ENCODE results near the gene EMILIN3. TPM values are rescaled to one million over a fixed set of nuclear protein-coding genes. Genes with fewer than 3 reads are reported as not detected.

The EMILIN3 gene
- total and polyA plus RNA-seq, 2 of the 4 experiments (the other 2 are of a cell fraction) = under 0.01 to 0.07 TPM

- Histone ChIP-seq H2BK20ac (ENCODE audit: low read depth, low read length) (no peak overlapping the region), H2BK120ac (ENCODE audit: low read depth, low read length) (no peak overlapping the region), H3K4ac (ENCODE audit: low read depth, low read length) (no peak overlapping the region), H3K23ac (ENCODE audit: low read depth, low read length) (no peak overlapping the region), H2AFZ (replicated peaks; ENCODE audit: low read length, poor library complexity) (no peak overlapping the region), H3K4me2 (ENCODE audit: low read depth, low read length) (no peak overlapping the region), H3K27ac (ENCODE audit: insufficient read depth, low read length) (no peak overlapping the region), H3K36me3 (ENCODE audit: control insufficient read depth, insufficient read depth, low read length) (no peaks in the 10 kb centered on the region), H2AK5ac (ENCODE audit: low read depth, low read length) (no peak overlapping the region), H4K8ac (ENCODE audit: low read depth in 2 of 2, low read length in 2 of 2) (no peak overlapping the region), H3K9me3 (ENCODE audit: control insufficient read depth, insufficient read depth, low read length) (peaks cover 4% of the 10 kb centered on the region; the same call in 1 of the 2 replicates), H3K4me3 (ENCODE audit: insufficient read depth, low read depth, low read length) (no peak overlapping the region), H4K5ac (ENCODE audit: low read depth, low read length) (no peak overlapping the region), H3K9ac (ENCODE audit: low read depth, low read length) (no peak overlapping the region), H3K14ac (replicated peaks; ENCODE audit: low read depth, low read length) (no peak overlapping the region), H3K79me1 (ENCODE audit: low read depth in 1 of 2, low read length in 2 of 2) (no peaks in the 10 kb centered on the region), H3K56ac (ENCODE audit: extremely low read depth, insufficient read depth, low read length) (no peak overlapping the region), H4K91ac (ENCODE audit: insufficient read depth, low read depth, low read length) (no peak overlapping the region), H2BK15ac (ENCODE audit: low read depth, low read length) (no peak overlapping the region), H2BK5ac (ENCODE audit: low read depth, low read length, poor library complexity, severe bottlenecking) (no peak overlapping the region), H3K27me3 (ENCODE audit: control insufficient read depth, insufficient read depth, low read length) (peaks cover 54% of the 10 kb centered on the region), H3K18ac (ENCODE audit: low read depth, low read length) (no peak overlapping the region), H3K4me1 (ENCODE audit: control insufficient read depth, insufficient read depth, low read length) (no peaks in the 10 kb centered on the region), H4K20me1 (ENCODE audit: insufficient read depth, low read length) (no peaks in the 10 kb centered on the region), H2AK9ac (replicated peaks; ENCODE audit: low read depth, low read length, poor library complexity) (no peak overlapping the region), H3K9me1 (ENCODE audit: insufficient read depth, low read length) (no peaks in the 10 kb centered on the region)
- intact Hi-C loops (cut with micrococcal nuclease) = no loop called here
- dilution Hi-C loops (cut with HindIII; ENCODE audit: low sequenced_read_pairs, unreplicated experiment) = no loop called here
- no TSS peak for BruUV-seq (replicated peaks)
- DNase-seq (no peak), ATAC-seq (ENCODE audit: low read depth) (no peak)
- in situ Hi-C loops (cut with MboI; ENCODE audit: low sequenced_read_pairs) = no loop called here
- ChIA-PET POLR2A (ENCODE audit: unreplicated experiment) (no interaction called here), CTCF (no interaction called here)
- WGBS, 2 experiments (ENCODE audit: extremely low coverage in 2 of 2, insufficient read length in 1 of 2) = 50% methylated on average over 3 of the region's 9 CpGs; no CpG with 5 or more reads in 1 of the 2 experiments
- TF ChIP-seq RFX5 (IDR thresholded peaks at IDR 0.05; ENCODE audit: low read depth, low read length) (no peak), NFE2L2 (IDR thresholded peaks at IDR 0.05; ENCODE audit: low read depth, low read length) (no peak), BHLHE40 (IDR thresholded peaks at IDR 0.05; ENCODE audit: low read depth, low read length) (no peak), MXI1 (IDR thresholded peaks at IDR 0.05; ENCODE audit: borderline replicate concordance, low read depth, low read length) (no peak), USF2 (IDR thresholded peaks at IDR 0.05; ENCODE audit: low read depth, low read length) (no peak), RAD21 (IDR thresholded peaks at IDR 0.05; ENCODE audit: low read length) (no peak), FOS (IDR thresholded peaks at IDR 0.05; ENCODE audit: low read depth, low read length) (no peak), MAFK (IDR thresholded peaks at IDR 0.05; ENCODE audit: low read depth, low read length) (no peak), CTCF (conservative IDR thresholded peaks at IDR 0.05; ENCODE audit: low read depth, low read length) (no peak), ELK1 (IDR thresholded peaks at IDR 0.05; ENCODE audit: borderline replicate concordance, low read depth, low read length) (no peak), CEBPB (IDR thresholded peaks at IDR 0.05; ENCODE audit: low read depth, low read length) (no peak), RCOR1 (IDR thresholded peaks at IDR 0.05; ENCODE audit: insufficient replicate concordance, low read length) (no peak), SMC3 (IDR thresholded peaks at IDR 0.05; ENCODE audit: low read depth, low read length) (no peak), CHD1 (IDR thresholded peaks at IDR 0.05; ENCODE audit: low read depth, low read length) (no peak)
Measured at GRCh38 chr20:41373931-41374920, 7.6 kb upstream of the EMILIN3 start.

Data from IMR-90 (cell line).